ENCODE data around the gene ROR2.
A peak's percentile ranks its signal among the peaks of the same experiment; 100 is the strongest.

The ROR2 gene

GRCh38 chr9:91572044-91572443 is 378.0 kb downstream of the ROR2 start:
- H3K27ac Mint-ChIP-seq: peak overlapping the region; percentile 4 to 38 (median 14)
- no peaks in the 10 kb centered on the region for H3K36me3 Mint-ChIP-seq (ENCODE audit: low read depth)
- TF ChIP-seq, protein P1, sequence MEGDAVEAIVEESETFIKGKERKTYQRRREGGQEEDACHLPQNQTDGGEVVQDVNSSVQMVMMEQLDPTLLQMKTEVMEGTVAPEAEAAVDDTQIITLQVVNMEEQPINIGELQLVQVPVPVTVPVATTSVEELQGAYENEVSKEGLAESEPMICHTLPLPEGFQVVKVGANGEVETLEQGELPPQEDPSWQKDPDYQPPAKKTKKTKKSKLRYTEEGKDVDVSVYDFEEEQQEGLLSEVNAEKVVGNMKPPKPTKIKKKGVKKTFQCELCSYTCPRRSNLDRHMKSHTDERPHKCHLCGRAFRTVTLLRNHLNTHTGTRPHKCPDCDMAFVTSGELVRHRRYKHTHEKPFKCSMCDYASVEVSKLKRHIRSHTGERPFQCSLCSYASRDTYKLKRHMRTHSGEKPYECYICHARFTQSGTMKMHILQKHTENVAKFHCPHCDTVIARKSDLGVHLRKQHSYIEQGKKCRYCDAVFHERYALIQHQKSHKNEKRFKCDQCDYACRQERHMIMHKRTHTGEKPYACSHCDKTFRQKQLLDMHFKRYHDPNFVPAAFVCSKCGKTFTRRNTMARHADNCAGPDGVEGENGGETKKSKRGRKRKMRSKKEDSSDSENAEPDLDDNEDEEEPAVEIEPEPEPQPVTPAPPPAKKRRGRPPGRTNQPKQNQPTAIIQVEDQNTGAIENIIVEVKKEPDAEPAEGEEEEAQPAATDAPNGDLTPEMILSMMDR (IDR thresholded peaks at IDR 0.05; ENCODE audit: unreplicated experiment in 3 of 3): no peak
- H3K27me3 Mint-ChIP-seq (ENCODE audit: low read depth): peaks cover 5% of the 10 kb centered on the region
- no peak overlapping the region for H3K4me3 Mint-ChIP-seq
- H3K4me1 Mint-ChIP-seq: peaks cover 13% of the 10 kb centered on the region
- H3K9me3 Mint-ChIP-seq: peaks cover 10% of the 10 kb centered on the region

GRCh38 chr9:91571036-91571435 is 379.0 kb downstream of the ROR2 start:
- H3K27ac Mint-ChIP-seq: no peak overlapping the region
- H3K9me3 Mint-ChIP-seq: peaks cover 10% of the 10 kb centered on the region
- H3K36me3 Mint-ChIP-seq (ENCODE audit: low read depth): no peaks in the 10 kb centered on the region
- peaks cover 5% of the 10 kb centered on the region for H3K27me3 Mint-ChIP-seq (ENCODE audit: low read depth)
- TF ChIP-seq, protein P1 (IDR thresholded peaks at IDR 0.05; ENCODE audit: unreplicated experiment in 3 of 3): no peak
- no peak overlapping the region for H3K4me3 Mint-ChIP-seq
- H3K4me1 Mint-ChIP-seq: peaks cover 13% of the 10 kb centered on the region

GRCh38 chr9:91567642-91568274 is 382.3 kb downstream of the ROR2 start:
- Mint-ChIP-seq H3K4me1 (peaks cover 9% of the 10 kb centered on the region), H3K27me3 (ENCODE audit: low read depth) (peaks cover 5% of the 10 kb centered on the region), H3K9me3 (peaks cover 10% of the 10 kb centered on the region), H3K36me3 (ENCODE audit: low read depth) (no peaks in the 10 kb centered on the region), H3K4me3 (no peak overlapping the region), H3K27ac (no peak overlapping the region)
- TF ChIP-seq, protein P1 (IDR thresholded peaks at IDR 0.05; ENCODE audit: unreplicated experiment in 3 of 3): no peak

- Mint-ChIP-seq H3K4me3 (no peak overlapping the region), H3K27me3 (ENCODE audit: low read depth) (peaks cover 5% of the 10 kb centered on the region), H3K27ac (no peak overlapping the region), H3K9me3 (no peaks in the 10 kb centered on the region), H3K36me3 (ENCODE audit: low read depth) (no peaks in the 10 kb centered on the region), H3K4me1 (peaks cover 5% of the 10 kb centered on the region)
- TF ChIP-seq, protein P1 (IDR thresholded peaks at IDR 0.05; ENCODE audit: unreplicated experiment in 3 of 3): no peak
Measured at GRCh38 chr9:91564081-91564670, 385.9 kb downstream of the ROR2 start.

DNA sequence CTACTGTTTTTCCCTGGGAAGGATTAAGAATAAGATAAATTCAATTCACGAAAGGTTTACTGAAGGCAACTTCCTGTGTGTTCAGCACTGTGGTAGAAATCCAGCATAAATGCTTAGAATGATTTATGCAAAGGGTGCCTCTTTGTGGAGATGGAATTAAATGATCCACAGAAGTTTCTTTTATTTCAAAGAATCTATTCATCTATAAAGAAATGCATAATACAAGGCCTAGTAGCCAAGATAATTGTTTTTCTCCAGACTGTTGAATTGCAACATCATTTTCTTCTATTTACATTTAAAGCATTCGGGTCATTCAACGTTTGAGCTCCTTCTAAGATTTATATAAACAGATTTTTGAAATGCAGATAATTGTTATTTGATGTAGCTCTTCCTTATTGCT is 387.6 kb downstream of the ROR2 start:
- peaks cover under 1% of the 10 kb centered on the region for H3K27me3 Mint-ChIP-seq (ENCODE audit: low read depth)
- no peak overlapping the region for H3K4me3 Mint-ChIP-seq
- peaks cover 5% of the 10 kb centered on the region for H3K4me1 Mint-ChIP-seq
- H3K36me3 Mint-ChIP-seq (ENCODE audit: low read depth): no peaks in the 10 kb centered on the region
- TF ChIP-seq, protein P1 (IDR thresholded peaks at IDR 0.05; ENCODE audit: unreplicated experiment in 3 of 3): no peak
- H3K27ac Mint-ChIP-seq: no peak overlapping the region
- H3K9me3 Mint-ChIP-seq: no peaks in the 10 kb centered on the region

- no peaks in the 10 kb centered on the region for H3K27me3 Mint-ChIP-seq (ENCODE audit: low read depth)
- no peak overlapping the region for H3K4me3 Mint-ChIP-seq
- TF ChIP-seq, protein P1 (IDR thresholded peaks at IDR 0.05; ENCODE audit: unreplicated experiment in 3 of 3): no peak
- peaks cover 5% of the 10 kb centered on the region for H3K4me1 Mint-ChIP-seq
- no peaks in the 10 kb centered on the region for H3K9me3 Mint-ChIP-seq
- no peaks in the 10 kb centered on the region for H3K36me3 Mint-ChIP-seq (ENCODE audit: low read depth)
- peak overlapping the region in 1 of 3 experiments; percentile 13 for H3K27ac Mint-ChIP-seq
Measured at GRCh38 chr9:91560301-91560700, 389.7 kb downstream of the ROR2 start.
